Body of pancreas (tissue), 4 donors: ENCODE measurements around the gene NQO2.

ENCODE experiments used
- POLR2A ChIP-seq, 3 donors: fragments of 450-650 bp; IDR thresholded peaks; one replicate each; pipeline ENCODE4 v1.6.1; 2016; ENCODE audit warnings: antibody characterized with exemption in 3 of 3, mild to moderate bottlenecking in 2 of 3
- TF ChIP-seq, protein P1 (sequence below), 7 experiments: fragments of 450-650 bp in 4 of 7; fragments of 200-600 bp in 3 of 7; sonication (generic) in 3 of 7; IDR thresholded peaks; one replicate each; pipeline ENCODE4 v1.5.1; 2016 to 2019; ENCODE audit warnings: antibody characterized with exemption in 7 of 7

GRCh38 chr6:3013901-3014674 lies 14.4 kb downstream of the NQO2 start:
- TF ChIP-seq, protein P1, sequence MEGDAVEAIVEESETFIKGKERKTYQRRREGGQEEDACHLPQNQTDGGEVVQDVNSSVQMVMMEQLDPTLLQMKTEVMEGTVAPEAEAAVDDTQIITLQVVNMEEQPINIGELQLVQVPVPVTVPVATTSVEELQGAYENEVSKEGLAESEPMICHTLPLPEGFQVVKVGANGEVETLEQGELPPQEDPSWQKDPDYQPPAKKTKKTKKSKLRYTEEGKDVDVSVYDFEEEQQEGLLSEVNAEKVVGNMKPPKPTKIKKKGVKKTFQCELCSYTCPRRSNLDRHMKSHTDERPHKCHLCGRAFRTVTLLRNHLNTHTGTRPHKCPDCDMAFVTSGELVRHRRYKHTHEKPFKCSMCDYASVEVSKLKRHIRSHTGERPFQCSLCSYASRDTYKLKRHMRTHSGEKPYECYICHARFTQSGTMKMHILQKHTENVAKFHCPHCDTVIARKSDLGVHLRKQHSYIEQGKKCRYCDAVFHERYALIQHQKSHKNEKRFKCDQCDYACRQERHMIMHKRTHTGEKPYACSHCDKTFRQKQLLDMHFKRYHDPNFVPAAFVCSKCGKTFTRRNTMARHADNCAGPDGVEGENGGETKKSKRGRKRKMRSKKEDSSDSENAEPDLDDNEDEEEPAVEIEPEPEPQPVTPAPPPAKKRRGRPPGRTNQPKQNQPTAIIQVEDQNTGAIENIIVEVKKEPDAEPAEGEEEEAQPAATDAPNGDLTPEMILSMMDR (IDR thresholded peaks at IDR 0.05), result no peak
- no peak for TF ChIP-seq POLR2A (IDR thresholded peaks at IDR 0.05)
